Subcutaneous adipose tissue (tissue), 4 donors: ENCODE measurements around the gene EFCAB6. TPM values are rescaled to one million over a fixed set of nuclear protein-coding genes. Genes with fewer than 3 reads are reported as not detected.

Experiments
- CTCF ChIP-seq: fragments of 450-650 bp; IDR thresholded peaks from one replicate; pipeline ENCODE4 v1.5.1; 2016; ENCODE audit warnings: low read depth, mild to moderate bottlenecking, control low read depth, antibody characterized with exemption, moderate library complexity
- total RNA-seq, 4 donors: library from RNA; depleted of rRNA; stranded (reverse); fragments of >200 nt; gene quantifications; one replicate each; pipeline ENCODE4 v1.1.0, GENCODE V29; 2016

The EFCAB6 gene
- total RNA-seq, 4 donors from 2014 or later = 2.1 to 4.0 (median 2.4) TPM

DNA sequence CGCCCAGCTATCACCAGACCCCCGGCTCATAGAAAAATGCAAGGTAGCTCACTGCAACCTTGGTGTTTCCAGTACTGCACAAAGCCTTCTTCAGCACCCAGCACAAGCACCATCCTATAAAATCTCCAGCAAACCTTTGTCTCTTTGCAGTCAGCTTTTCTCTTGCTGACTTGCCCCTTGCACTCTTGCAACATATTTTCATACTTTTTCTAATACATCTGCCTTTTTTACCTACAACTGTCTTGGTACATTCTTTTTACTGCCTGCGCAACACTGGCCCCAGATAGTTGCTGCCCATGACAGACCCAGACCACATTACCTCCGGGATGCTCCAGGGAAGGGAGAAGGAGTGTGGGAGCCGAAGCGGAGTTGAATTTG, 257.9 kb downstream of the EFCAB6 start:
- TF ChIP-seq CTCF = no peak

DNA sequence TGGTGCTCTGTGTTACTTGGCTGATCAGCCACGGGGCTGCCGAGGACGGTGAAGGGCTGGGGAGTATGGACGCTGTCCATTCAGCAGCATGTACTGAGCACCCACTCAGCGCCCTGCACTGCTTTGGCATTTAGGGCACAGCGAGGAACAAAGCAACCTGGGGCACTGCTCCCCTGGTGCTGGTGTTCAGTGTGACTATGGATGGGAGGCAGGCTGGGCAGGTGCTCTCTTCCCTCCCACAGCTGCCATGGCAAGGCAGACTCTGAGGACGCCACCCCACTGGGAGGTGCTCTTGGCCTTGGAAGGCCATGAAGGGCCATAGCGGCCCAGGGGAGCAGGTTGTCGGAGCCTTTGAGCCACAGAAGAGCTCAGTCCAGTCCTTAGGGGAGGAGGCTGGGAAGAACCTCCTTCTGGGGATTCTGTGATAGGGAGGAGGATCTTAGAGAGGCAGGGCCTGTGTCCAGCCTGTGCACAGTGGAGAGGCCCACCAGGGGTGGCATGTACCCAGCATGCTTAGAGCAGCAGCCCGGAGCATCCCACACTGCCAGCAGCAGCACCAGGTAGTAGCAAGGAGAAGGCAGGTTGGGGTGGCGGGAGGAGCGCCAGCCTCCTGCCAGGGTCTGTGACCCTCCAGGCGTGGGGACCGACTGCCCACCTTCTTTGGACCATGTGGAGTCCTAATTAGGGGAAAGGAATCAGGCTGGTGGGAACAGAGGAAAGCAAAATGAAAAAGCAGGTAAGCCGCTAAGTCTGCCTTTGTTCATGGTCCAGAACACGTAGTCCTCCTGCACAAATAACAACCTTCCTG, 258.4 kb downstream of the EFCAB6 start:
- TF ChIP-seq CTCF = no peak

DNA sequence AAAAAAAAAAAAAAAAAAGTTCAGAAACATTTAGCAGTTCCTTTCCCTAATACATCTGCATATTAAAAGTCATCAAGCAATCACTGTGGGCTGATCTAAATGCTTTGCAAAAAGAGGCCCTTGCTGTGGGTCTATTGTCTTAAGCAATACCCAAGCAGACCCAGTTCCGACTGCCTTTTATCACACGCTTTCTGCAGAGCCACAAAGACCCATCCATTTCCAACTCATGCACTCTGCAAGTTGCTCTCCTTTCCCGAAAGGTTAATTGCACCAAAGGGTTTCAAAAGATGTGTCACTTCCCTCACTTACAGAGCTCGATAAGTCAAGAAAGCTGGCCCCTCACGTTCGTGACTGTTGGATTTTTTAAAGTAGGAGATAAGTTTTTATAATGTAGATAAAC, 261.4 kb downstream of the EFCAB6 start:
- TF ChIP-seq CTCF = no peak

GRCh38 chr22:43550024-43550620, 262.0 kb downstream of the EFCAB6 start:
- no peak for TF ChIP-seq CTCF

- TF ChIP-seq CTCF = no peak
Measured at GRCh38 chr22:43546186-43546585, 265.9 kb downstream of the EFCAB6 start.

GRCh38 chr22:43544289-43544673, 267.8 kb downstream of the EFCAB6 start:
- no peak for TF ChIP-seq CTCF

DNA sequence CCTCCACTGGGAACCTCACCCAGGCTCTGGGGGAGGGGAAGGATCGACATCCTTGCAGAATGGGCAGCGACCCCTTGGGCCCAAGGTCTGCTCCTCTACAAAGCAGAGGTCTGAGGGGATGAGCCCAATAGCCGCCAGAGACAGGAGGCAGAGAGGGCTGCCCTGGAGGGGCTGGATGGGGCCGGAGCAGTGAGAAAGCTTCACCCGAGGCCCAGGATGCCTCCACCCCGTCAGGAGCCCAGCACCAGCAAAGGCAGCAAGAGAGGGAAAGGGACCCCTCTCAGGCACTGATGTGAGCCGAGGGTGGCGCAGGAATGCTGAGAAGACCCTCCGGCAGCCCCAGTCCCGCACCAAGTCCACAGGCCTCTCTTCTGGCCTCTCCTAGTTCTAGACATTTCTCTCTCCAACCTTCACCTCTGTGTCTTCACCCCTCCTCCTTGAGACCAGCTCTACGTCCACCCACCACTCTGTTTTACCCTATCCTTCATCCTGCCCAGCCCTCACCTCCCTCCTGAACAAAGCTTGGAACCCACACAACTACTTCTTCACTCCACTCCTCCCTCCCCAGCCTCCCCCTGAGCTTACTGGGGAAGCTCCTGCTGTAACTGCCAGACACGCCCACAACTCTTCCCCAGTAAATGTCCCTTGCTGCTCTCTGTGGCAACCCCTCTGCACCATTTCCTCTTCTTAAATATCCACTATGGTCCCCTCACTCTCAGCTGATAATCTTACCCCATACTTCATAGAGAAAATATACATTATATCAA, 268.4 kb downstream of the EFCAB6 start:
- TF ChIP-seq CTCF = no peak
